Loucy (cell line): ENCODE data around the gene PARN.

Source experiments
- H2AFZ ChIP-seq: fragments of 200-600 bp; sonication (generic); 2 replicates; pipeline ENCODE4 v1.6.0; 2016; ENCODE audit warnings: antibody characterized with exemption, mild to moderate bottlenecking, low read length, moderate library complexity
- H3F3A ChIP-seq: fragments of 200-600 bp; 2 replicates; pipeline ENCODE4 v1.6.0; 2016; ENCODE audit warnings: antibody characterized with exemption, low read depth, mild to moderate bottlenecking
- H3K27me3 ChIP-seq: fragments of 200-600 bp; sonication (generic); 2 replicates; pipeline ENCODE4 v1.6.1; 2014; ENCODE audit warnings: low read length, mild to moderate bottlenecking; ENCODE audit not compliant: insufficient read depth, poor library complexity, severe bottlenecking
- H3K36me3 ChIP-seq: fragments of 200-600 bp; sonication (generic); 2 replicates; pipeline ENCODE4 v1.6.1; 2016; ENCODE audit warnings: low read length; ENCODE audit not compliant: insufficient read depth
- H3K4me1 ChIP-seq: fragments of 200-600 bp; sonication (generic); 2 replicates; pipeline ENCODE4 v1.5.1; 2014; ENCODE audit warnings: low read length, mild to moderate bottlenecking; ENCODE audit not compliant: insufficient read depth, poor library complexity, severe bottlenecking
- H3K4me2 ChIP-seq: fragments of 200-600 bp; sonication (generic); 2 replicates; pipeline ENCODE4 v1.6.0; 2014; ENCODE audit warnings: antibody characterized with exemption, low read length, low read depth, mild to moderate bottlenecking; ENCODE audit not compliant: poor library complexity, severe bottlenecking
- H3K4me3 ChIP-seq: fragments of 200-600 bp; sonication (generic); 2 replicates; pipeline ENCODE4 v1.5.1; 2014; ENCODE audit warnings: low read length, mild to moderate bottlenecking, mixed read lengths; ENCODE audit not compliant: poor library complexity, severe bottlenecking
- H3K79me2 ChIP-seq: fragments of 200-600 bp; sonication (generic); 2 replicates; pipeline ENCODE4 v1.6.1; 2014; ENCODE audit warnings: low read length; ENCODE audit not compliant: insufficient read depth
- H3K9ac ChIP-seq: fragments of 200-600 bp; sonication (generic); 2 replicates; pipeline ENCODE4 v1.6.0; 2014; ENCODE audit warnings: mild to moderate bottlenecking, low read depth, low read length, moderate library complexity; ENCODE audit not compliant: poor library complexity, severe bottlenecking
- H3K9me2 ChIP-seq: fragments of 200-600 bp; sonication (generic); replicated peaks from 2 replicates; pipeline ENCODE4 v1.6.1; 2016; ENCODE audit warnings: low read depth, low read length, mixed read lengths
- H3K9me3 ChIP-seq: fragments of 200-600 bp; sonication (generic); 2 replicates; pipeline ENCODE4 v1.6.1; 2014; ENCODE audit warnings: mild to moderate bottlenecking, antibody characterized with exemption, low read length, low read depth; ENCODE audit not compliant: insufficient read depth
- H4K20me1 ChIP-seq: fragments of 200-600 bp; sonication (generic); 2 replicates; pipeline ENCODE4 v1.6.0; 2014; ENCODE audit warnings: antibody characterized with exemption, low read length, mild to moderate bottlenecking; ENCODE audit not compliant: insufficient read depth, poor library complexity, severe bottlenecking
- CTCF ChIP-seq: fragments of 200-600 bp; sonication (generic); conservative IDR thresholded peaks from 2 replicates; pipeline ENCODE4 v1.5.1; 2014; ENCODE audit warnings: mild to moderate bottlenecking, antibody characterized with exemption, low read length
- EZH2phosphoT487 ChIP-seq: fragments of 200-600 bp; IDR thresholded peaks from 2 replicates; pipeline ENCODE4 v1.6.1; 2018; ENCODE audit warnings: antibody characterized with exemption, mild to moderate bottlenecking, moderate library complexity, borderline replicate concordance

Gene PARN

GRCh38 chr16:14485811-14486519 is 144.1 kb downstream of the PARN start:
- H3K4me2 ChIP-seq, result no peak overlapping the region
- no peak overlapping the region for H3K9ac ChIP-seq
- TF ChIP-seq CTCF, result no peak
- TF ChIP-seq EZH2phosphoT487, result no peak
- no peaks in the 10 kb centered on the region for H3K79me2 ChIP-seq
- no peaks in the 10 kb centered on the region for H3F3A ChIP-seq
- H4K20me1 ChIP-seq, result no peaks in the 10 kb centered on the region
- no peak overlapping the region for H3K4me3 ChIP-seq
- H2AFZ ChIP-seq, result no peak overlapping the region
- H3K9me2 ChIP-seq, result no peaks in the 10 kb centered on the region
- no peaks in the 10 kb centered on the region for H3K4me1 ChIP-seq
- no peaks in the 10 kb centered on the region for H3K9me3 ChIP-seq
- H3K36me3 ChIP-seq, result peaks cover 12% of the 10 kb centered on the region; the same call in 1 of the 2 replicates
- H3K27me3 ChIP-seq, result no peaks in the 10 kb centered on the region

- no peaks in the 10 kb centered on the region for H3K27me3 ChIP-seq
- no peaks in the 10 kb centered on the region for H4K20me1 ChIP-seq
- H3K4me2 ChIP-seq, result no peak overlapping the region
- TF ChIP-seq EZH2phosphoT487 (no peak), CTCF (no peak)
- no peaks in the 10 kb centered on the region for H3K9me2 ChIP-seq
- H3F3A ChIP-seq, result no peaks in the 10 kb centered on the region
- no peaks in the 10 kb centered on the region for H3K4me1 ChIP-seq
- no peak overlapping the region for H3K4me3 ChIP-seq
- no peak overlapping the region for H3K9ac ChIP-seq
- H3K79me2 ChIP-seq, result no peaks in the 10 kb centered on the region
- no peak overlapping the region for H2AFZ ChIP-seq
- no peaks in the 10 kb centered on the region for H3K9me3 ChIP-seq
- peaks cover 16% of the 10 kb centered on the region; the same call in 1 of the 2 replicates for H3K36me3 ChIP-seq
Observed at GRCh38 chr16:14485121-14485551, 144.9 kb downstream of the PARN start.

- H3K4me1 ChIP-seq, result no peaks in the 10 kb centered on the region
- H3K36me3 ChIP-seq, result peaks cover 28% of the 10 kb centered on the region
- H4K20me1 ChIP-seq, result no peaks in the 10 kb centered on the region
- no peaks in the 10 kb centered on the region for H3K9me3 ChIP-seq
- no peaks in the 10 kb centered on the region for H3K27me3 ChIP-seq
- H3F3A ChIP-seq, result no peaks in the 10 kb centered on the region
- no peaks in the 10 kb centered on the region for H3K9me2 ChIP-seq
- no peak overlapping the region for H3K4me2 ChIP-seq
- TF ChIP-seq EZH2phosphoT487, result no peak
- TF ChIP-seq CTCF, result no peak
- H3K79me2 ChIP-seq, result no peaks in the 10 kb centered on the region
- H3K4me3 ChIP-seq, result no peak overlapping the region
- no peak overlapping the region for H2AFZ ChIP-seq
- H3K9ac ChIP-seq, result no peak overlapping the region
Observed at GRCh38 chr16:14483819-14484385, 146.2 kb downstream of the PARN start.
